GM19043 (cell line): ENCODE data around the gene XK.
"Not testable (repeated sequence)": the region's sequence is repeated elsewhere in the genome, so short reads cannot be mapped to it uniquely, and the experiment has no call there.

Source experiments
- ATAC-seq: cut with Tn5 transposase; IDR thresholded peaks from one replicate; pipeline ENCODE4 v1.9.1; 2021; ENCODE audit warnings: low read depth; ENCODE audit not compliant: unreplicated experiment

Gene XK

GRCh38 chrX:37752281-37752680 lies 66.7 kb downstream of the XK start:
- no peak for ATAC-seq

- no peak for ATAC-seq
Measured at GRCh38 chrX:37752936-37753335, 67.3 kb downstream of the XK start.

DNA sequence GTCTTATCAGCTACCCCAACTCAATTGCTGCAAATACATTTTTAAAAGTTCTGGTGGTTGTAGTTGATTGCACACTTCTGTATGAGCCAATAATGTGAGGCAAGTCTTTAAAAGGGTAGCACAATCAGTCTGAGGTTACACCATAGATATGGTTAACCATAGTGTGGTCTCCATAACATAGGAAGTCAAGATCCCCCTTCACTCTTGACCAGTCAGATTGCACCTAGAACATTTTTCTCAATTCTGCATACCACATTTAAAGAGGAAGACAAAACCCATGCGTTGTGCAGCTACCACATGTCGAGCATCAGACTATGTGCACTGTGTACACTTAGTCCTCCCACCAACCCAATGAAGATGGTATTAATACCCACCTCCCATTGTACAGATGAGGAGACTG lies 67.8 kb downstream of the XK start:
- ATAC-seq = no peak

- ATAC-seq = peak; percentile 13
Measured at GRCh38 chrX:37754516-37754915, 68.9 kb downstream of the XK start.

DNA sequence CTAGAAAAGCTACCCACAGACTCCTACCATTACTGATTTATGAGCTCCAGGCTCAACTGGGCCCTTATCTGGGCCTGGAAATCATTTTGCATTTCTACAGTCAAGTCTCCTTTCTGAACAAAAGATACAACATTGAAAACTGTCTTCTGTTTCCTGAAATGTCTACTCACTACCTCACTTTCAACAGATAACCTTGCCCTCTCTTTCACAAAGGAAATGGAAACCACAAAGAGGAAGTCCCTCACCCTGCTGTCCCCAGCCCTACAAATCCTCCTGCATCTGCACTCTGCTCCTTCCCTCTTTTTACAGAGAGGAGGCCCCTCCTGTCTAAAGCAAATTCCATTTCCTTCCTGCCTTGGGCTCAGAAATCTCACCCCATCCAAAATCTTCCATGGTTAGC lies 69.4 kb downstream of the XK start:
- ATAC-seq = peak; percentile 89

DNA sequence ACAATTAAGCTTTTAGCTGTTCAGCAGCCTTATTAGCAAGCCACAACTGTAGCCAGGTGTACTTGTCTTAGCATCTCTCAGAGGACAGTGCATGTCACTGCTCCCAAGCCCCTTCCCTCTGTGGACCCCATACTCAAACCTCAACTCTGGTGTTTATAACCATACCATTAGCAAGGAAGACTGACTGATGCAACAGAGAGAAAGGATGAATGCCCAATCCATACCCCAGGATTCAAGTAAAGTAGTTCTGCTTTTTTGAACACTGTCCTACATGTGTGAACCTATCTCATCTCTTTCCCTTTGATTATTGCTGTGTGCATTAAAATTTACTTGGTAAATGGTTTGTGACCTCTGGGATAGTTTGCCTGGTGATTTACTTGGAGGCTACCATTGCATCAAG lies 71.5 kb downstream of the XK start:
- ATAC-seq = no peak

GRCh38 chrX:37759351-37759750 lies 73.8 kb downstream of the XK start:
- ATAC-seq = no peak

DNA sequence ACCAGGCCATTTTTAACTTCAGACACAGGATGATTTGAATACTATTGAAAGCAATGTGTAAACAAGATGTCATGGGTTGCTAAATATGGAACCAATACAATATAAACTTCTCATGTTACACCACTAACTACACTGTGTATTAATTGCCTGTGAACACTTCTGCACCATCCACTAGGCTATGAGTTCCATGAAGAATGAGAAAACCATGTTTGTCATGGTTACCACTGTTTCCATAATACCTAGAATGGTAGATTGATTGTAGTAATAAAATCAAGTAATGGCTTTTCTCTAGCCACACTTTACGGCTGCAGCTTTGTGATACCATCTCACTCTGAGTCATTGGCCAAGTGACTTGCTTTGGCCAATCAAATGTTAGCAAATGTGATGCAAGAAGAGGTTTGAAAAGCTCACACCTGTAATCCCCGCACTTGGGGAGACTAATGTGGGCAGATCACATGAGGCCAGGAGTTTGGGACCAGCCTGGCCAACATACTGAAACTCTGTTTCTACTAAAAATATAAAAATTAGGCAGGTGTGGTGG lies 74.4 kb downstream of the XK start:
- no peak for ATAC-seq

GRCh38 chrX:37763400-37763799 lies 77.8 kb downstream of the XK start:
- no peak for ATAC-seq

DNA sequence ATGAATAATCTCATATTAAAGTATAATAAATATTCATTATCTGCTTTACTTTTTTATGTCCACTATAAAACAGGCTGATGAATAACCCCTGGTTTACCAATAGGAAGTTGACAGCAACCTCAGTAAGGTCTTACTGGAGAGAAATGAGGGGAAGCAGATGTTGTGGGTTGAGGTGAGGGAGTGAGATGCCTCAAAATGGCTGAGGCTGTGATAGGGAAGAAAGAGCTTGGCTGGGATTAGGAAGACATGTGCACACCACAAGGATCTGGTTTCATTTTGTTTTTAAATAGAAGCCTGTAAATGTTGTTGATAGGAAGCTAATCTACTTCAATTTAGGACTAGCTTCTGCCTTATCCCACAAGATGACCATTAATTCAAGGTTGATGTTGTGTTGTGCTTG lies 79.9 kb downstream of the XK start:
- ATAC-seq = no peak

DNA sequence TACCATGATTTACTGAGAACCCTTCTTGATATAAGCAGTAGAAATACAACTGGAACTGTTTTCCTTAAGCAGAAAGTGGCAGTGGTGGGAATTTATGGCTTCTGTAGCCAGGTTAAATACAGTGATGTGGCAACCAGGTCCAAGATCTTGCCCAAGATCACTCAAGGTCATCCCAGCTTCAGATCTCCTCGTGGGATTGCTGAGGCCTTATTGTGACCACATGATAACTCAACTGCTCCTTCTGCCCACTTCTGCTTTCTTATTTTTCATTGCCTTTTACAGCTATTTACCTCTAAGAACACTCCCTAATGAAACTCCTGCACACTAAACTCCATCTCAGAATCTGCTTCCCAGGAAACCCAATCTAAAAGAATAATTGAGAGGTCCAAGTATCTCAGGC lies 81.8 kb downstream of the XK start:
- ATAC-seq = no peak

GRCh38 chrX:37768866-37769265 lies 83.3 kb downstream of the XK start:
- not testable (repeated sequence) for ATAC-seq

GRCh38 chrX:37776283-37776986 lies 90.8 kb downstream of the XK start:
- ATAC-seq = peak; percentile 61

- no peak for ATAC-seq
Measured at GRCh38 chrX:37776987-37777325, 91.4 kb downstream of the XK start.

- ATAC-seq = no peak
Measured at GRCh38 chrX:37779857-37780256, 94.3 kb downstream of the XK start, which contains the start of gene CYBB. CYBB (plus strand) TSS chrX:37780059; CDS start chrX:37780078, 19 bp downstream.

DNA sequence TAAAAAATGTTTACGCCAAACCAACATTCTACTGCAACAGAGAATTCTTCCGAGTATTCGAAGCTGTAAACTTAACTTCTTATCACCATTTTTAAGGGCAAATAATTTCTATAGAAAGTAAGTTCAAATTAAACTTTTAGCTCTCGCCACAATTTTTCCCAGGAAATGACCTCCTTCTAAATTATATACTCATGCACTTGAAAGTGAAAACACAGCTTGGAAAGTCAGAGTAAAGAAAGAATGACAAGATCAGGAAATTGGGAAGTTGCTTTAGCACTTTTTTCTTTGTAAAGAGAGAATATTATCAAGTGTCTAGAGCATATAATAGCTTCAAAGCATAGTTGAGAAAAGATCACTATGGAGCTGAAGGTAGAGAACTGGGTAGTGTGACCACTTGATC lies 95.5 kb downstream of the XK start:
- ATAC-seq = no peak
